Epithelial cell of esophagus (primary cell): ENCODE measurements around the gene CNST.
A peak's percentile ranks its signal among the peaks of the same experiment; 100 is the strongest.
"Not testable (repeated sequence)": the region's sequence is repeated elsewhere in the genome, so short reads cannot be mapped to it uniquely, and the experiment has no call there.

Source experiments
- DNase-seq: peaks from one replicate; pipeline ENCODE4 v3.0.0; 2010; ENCODE audit warnings: low read depth
- H3K4me3 ChIP-seq: 2 replicates; pipeline ENCODE4 v1.5.1; 2011; ENCODE audit warnings: mild to moderate bottlenecking, low read length, control low read depth
- TF ChIP-seq, protein P1 (sequence below): IDR thresholded peaks from 2 replicates; pipeline ENCODE4 v1.5.1; 2011; ENCODE audit warnings: low read depth, mild to moderate bottlenecking, low read length, control low read depth, inconsistent platforms; ENCODE audit not compliant: insufficient read depth; ENCODE audit errors: missing control alignments

CNST gene

DNA sequence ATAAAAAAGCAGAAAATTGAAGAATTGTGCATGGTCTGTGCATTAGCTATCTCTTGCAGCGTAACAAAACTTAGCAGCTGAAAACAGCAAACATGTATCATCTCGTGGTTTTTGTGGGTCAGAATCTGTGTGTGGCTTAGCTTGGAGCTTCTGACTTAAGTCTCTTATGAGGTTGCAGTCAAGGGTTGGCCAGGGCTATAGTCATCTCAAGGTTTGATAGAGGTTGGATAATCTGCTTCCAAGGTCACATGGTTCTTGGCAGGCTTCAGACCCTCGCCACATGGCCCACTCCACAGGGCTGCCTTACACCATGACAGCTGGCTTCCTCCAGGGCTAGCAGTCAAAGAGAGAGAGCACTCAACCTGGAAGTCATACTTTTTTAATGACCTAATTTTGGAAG, 35.9 kb downstream of the CNST start:
- DNase-seq: no peak
- TF ChIP-seq, protein P1, sequence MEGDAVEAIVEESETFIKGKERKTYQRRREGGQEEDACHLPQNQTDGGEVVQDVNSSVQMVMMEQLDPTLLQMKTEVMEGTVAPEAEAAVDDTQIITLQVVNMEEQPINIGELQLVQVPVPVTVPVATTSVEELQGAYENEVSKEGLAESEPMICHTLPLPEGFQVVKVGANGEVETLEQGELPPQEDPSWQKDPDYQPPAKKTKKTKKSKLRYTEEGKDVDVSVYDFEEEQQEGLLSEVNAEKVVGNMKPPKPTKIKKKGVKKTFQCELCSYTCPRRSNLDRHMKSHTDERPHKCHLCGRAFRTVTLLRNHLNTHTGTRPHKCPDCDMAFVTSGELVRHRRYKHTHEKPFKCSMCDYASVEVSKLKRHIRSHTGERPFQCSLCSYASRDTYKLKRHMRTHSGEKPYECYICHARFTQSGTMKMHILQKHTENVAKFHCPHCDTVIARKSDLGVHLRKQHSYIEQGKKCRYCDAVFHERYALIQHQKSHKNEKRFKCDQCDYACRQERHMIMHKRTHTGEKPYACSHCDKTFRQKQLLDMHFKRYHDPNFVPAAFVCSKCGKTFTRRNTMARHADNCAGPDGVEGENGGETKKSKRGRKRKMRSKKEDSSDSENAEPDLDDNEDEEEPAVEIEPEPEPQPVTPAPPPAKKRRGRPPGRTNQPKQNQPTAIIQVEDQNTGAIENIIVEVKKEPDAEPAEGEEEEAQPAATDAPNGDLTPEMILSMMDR: no peak
- no peak overlapping the region for H3K4me3 ChIP-seq

DNA sequence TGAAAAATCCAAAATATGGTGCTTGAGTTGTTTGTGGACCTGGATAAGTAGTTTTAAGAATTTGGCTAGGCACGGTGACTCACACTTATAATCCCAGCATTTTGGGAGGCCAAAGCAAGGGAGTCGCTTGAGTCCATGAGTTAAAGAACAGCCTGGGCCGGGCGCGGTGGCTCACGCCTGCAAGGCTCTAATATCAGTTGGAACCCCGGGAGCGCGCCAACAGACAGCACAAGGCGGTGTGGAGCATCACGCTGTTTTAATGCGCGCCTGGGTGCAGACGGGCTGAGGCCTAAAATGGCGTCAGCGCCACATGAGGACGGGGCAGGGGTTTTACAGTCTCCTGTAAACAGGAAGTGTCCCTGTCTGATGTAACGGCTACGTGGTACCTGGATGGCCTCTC, 39.0 kb downstream of the CNST start:
- H3K4me3 ChIP-seq, DNase-seq: not testable (repeated sequence)

GRCh38 chr1:246607462-246607861, 41.2 kb downstream of the CNST start:
- no peak for DNase-seq
- no peak overlapping the region for H3K4me3 ChIP-seq
- TF ChIP-seq, protein P1: no peak

GRCh38 chr1:246608616-246609376, 42.5 kb downstream of the CNST start:
- DNase-seq: peak; percentile 92
- H3K4me3 ChIP-seq: no peak overlapping the region
- TF ChIP-seq, protein P1: peak; percentile 40

GRCh38 chr1:246609632-246610031, 43.4 kb downstream of the CNST start:
- TF ChIP-seq, protein P1: no peak
- H3K4me3 ChIP-seq: no peak overlapping the region
- DNase-seq: no peak

DNA sequence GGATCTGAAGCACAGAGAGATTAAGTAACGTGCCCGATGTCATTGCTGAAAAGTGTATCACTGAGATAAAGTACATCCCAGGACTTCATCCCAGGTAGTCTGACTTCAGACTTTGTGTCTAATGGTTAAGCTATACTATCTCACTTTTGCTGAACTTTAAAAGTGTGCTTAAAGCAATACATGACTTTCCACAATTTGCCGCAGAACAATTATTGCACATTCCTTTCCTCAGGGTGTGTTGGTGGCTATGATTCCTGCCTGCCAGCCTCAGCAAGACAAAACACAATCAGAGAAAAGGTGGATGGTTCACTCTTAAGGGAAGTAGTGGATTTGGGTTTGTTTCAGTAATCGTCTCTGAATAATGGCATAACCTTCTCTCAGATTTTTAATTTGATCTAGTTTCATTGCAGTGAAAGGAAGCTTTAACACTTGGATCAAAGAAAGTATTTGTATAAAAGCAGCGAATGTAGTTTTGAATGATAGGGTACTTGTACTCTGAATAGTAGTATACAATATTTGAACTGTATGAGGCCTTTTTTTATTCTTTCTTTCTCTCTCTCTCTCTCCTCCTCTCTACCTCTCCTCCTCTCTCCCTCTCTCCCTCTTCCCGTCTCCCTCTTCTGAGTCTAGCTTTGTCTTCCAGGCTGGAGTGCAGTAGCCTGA, 47.0 kb downstream of the CNST start:
- peak; percentile 45 for DNase-seq
- TF ChIP-seq, protein P1: no peak
- H3K4me3 ChIP-seq: no peak overlapping the region

DNA sequence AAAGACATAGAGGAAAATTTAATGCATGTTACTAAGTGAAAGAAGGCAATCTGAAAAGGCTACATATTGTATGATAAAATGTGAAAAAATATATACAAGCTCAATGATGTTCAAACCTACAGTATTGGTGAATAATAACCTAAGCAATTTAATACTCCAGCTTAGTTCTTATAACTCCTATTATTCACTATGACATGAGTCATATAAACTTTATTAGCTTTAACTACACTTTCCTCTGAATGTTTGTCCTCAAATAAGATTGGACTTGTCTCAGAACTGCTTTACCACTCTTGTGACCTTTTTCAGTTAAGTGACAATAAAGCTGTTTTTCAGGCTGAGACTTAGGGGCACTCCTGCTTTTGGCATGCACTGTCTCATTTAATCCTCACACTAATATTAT, 50.9 kb downstream of the CNST start:
- no peak for DNase-seq
- TF ChIP-seq, protein P1: no peak
- no peak overlapping the region for H3K4me3 ChIP-seq
